Measurements from ENCODE around the gene NAA16. TPM values are rescaled to one million over a fixed set of nuclear protein-coding genes. Genes with fewer than 3 reads are reported as not detected.

NAA16 gene
- total and polyA plus RNA-seq, 2 experiments from 2014 or later = 10.7 to 16.2 TPM

DNA sequence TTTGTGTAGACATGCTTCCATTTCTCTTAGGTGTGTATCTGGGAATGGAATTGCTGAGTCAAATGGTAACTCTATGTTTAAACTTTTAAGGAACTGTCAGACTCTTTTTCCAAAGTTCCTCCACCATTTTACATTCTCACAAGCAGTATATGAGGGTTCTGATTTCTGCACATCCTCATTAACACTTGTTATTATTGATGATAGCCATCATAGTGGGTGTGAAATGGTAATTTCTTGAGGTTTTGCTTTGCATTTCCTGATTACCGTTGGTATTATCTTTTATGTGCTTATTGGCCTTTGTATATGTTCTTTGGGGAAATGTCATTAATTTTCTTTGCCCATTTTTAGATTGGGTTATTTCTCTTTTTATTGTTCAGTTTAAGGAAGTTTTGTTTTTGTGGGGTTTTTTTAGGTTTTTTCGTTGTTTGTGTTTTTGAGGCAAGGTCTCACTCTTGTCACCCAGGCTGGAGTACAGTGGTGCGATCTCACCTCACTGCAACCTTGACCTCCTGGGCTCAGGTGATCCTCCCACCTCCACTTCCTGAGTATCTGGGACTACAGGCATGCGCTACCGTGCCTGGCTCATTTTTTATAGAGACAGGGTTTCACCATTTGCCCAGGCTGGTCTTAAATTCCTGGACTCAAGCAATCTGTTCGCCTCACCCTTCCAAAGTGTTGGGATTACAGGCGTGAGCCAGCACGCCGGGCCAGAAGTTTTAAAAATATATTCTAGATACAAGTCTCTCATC is 34.3 kb downstream of the NAA16 start:
- no peaks in the 10 kb centered on the region for H4K20me1 ChIP-seq (ENCODE audit: insufficient read depth, poor library complexity, severe bottlenecking)
- H3K9me3 ChIP-seq (ENCODE audit: low read depth) = no peaks in the 10 kb centered on the region
- H2AFZ ChIP-seq = no peak overlapping the region
- H3K4me3 ChIP-seq = no peak overlapping the region
- H3K27ac ChIP-seq = no peak overlapping the region
- H3K4me2 ChIP-seq = no peak overlapping the region
- WGBS (ENCODE audit: low lambda C conversion rate, missing lambda C conversion rate) = 97% methylated on average over 9 of the region's 9 CpGs
- peaks cover 23% of the 10 kb centered on the region for H3K79me2 ChIP-seq
- H3K9me2 ChIP-seq (replicated peaks; ENCODE audit: insufficient read depth) = no peaks in the 10 kb centered on the region
- no peaks in the 10 kb centered on the region for H3K36me3 ChIP-seq (replicated peaks; ENCODE audit: insufficient read depth, low read depth)
- no peaks in the 10 kb centered on the region for H3K27me3 ChIP-seq
- H3K4me1 ChIP-seq (ENCODE audit: insufficient read depth) = no peaks in the 10 kb centered on the region
- DNase-seq (ENCODE audit: low spot score) = no peak
- no peak for TF ChIP-seq EZH2phosphoT487 (IDR thresholded peaks at IDR 0.05; ENCODE audit: low read depth, severe bottlenecking, unreplicated experiment)
- TF ChIP-seq, protein P1, sequence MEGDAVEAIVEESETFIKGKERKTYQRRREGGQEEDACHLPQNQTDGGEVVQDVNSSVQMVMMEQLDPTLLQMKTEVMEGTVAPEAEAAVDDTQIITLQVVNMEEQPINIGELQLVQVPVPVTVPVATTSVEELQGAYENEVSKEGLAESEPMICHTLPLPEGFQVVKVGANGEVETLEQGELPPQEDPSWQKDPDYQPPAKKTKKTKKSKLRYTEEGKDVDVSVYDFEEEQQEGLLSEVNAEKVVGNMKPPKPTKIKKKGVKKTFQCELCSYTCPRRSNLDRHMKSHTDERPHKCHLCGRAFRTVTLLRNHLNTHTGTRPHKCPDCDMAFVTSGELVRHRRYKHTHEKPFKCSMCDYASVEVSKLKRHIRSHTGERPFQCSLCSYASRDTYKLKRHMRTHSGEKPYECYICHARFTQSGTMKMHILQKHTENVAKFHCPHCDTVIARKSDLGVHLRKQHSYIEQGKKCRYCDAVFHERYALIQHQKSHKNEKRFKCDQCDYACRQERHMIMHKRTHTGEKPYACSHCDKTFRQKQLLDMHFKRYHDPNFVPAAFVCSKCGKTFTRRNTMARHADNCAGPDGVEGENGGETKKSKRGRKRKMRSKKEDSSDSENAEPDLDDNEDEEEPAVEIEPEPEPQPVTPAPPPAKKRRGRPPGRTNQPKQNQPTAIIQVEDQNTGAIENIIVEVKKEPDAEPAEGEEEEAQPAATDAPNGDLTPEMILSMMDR (IDR thresholded peaks at IDR 0.05; ENCODE audit: poor library complexity) = no peak
- no peak for TF ChIP-seq EZH2 (IDR thresholded peaks at IDR 0.05; ENCODE audit: borderline replicate concordance)

DNA sequence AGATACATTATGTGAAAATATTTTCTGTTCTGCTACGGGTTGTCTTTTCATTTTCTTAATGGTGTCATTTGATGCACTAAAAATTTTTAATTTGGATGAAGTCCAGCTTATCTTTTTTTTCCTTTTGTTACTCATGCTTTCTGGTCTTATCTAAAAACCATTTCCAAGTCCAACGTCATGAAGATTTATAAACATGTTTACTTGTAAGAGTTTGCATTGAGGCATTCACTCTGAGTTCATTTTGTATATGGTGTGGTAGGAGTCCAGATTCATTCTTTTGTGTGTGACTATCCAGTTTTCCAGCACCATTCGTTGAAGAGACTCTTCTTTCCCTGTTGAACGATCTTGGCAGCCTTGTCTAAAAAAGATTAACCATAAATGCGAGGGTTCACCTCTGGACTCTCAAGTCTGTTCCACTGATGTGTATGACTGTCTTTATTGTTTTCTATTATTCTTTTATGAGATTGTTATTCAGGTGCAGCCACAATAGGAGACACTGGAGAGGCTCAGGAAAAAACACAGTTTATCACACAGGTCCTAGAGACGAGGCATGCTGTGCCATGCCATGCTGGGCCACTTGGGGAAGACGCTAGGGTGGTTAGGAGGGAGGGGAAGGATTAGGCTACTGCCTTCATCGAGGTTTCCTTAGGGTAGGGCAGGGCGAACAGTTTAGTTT is 35.0 kb downstream of the NAA16 start:
- H3K27ac ChIP-seq = no peak overlapping the region
- H3K27me3 ChIP-seq = no peaks in the 10 kb centered on the region
- no peak for TF ChIP-seq EZH2phosphoT487 (IDR thresholded peaks at IDR 0.05; ENCODE audit: low read depth, severe bottlenecking, unreplicated experiment)
- H3K9me3 ChIP-seq (ENCODE audit: low read depth) = no peaks in the 10 kb centered on the region
- peaks cover 23% of the 10 kb centered on the region for H3K79me2 ChIP-seq
- WGBS (ENCODE audit: low lambda C conversion rate, missing lambda C conversion rate) = 91% methylated on average over 9 of the region's 9 CpGs
- no peak overlapping the region for H2AFZ ChIP-seq
- no peak overlapping the region for H3K4me2 ChIP-seq
- no peak for DNase-seq (ENCODE audit: low spot score)
- H3K9me2 ChIP-seq (replicated peaks; ENCODE audit: insufficient read depth) = no peaks in the 10 kb centered on the region
- no peaks in the 10 kb centered on the region for H3K36me3 ChIP-seq (replicated peaks; ENCODE audit: insufficient read depth, low read depth)
- no peaks in the 10 kb centered on the region for H3K4me1 ChIP-seq (ENCODE audit: insufficient read depth)
- no peaks in the 10 kb centered on the region for H4K20me1 ChIP-seq (ENCODE audit: insufficient read depth, poor library complexity, severe bottlenecking)
- no peak overlapping the region for H3K4me3 ChIP-seq

DNA sequence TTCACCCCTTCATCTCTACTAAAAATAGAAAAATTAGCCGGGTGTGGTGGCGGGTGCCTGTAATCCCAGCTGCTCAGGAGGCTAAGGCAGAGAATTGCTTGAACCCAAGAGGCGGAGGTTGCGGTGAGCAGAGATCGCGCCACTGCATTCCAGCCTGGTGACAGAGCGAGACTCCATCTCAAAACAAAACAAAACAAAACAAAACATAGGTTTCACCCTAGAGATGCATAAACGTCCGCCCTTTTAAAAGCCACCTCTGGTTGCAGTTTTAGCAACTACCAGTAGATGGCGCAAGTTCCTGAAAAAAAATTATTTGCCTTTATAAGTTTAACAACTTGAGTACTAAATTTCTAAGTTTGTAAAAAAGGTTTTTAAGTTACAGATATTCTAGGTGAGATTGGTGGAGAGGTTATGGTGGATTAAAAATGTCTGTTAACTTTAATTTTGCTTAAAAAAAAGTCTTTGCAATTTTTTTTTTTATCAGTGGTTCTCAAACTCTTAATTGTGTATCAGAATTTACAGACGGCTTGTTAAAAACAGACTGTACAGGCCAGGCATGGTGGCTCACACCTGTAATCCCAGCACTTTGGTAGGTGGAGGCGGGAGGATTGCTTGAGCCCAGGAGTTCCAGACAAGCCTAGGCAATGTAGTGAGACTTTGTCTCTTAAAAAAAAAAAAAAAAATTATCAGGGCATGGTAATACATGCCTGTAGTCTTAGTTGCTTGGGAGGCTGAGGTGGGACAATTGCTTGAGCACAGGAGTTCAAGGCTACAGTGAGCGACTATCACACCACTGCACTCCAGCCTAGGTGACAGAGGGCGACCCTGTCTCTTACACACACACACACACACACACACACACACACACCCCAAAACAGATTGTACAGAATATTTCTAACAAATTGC is 42.1 kb downstream of the NAA16 start:
- Histone ChIP-seq H3K4me2 (no peak overlapping the region), H3K9me3 (ENCODE audit: low read depth) (no peaks in the 10 kb centered on the region), H3K4me1 (ENCODE audit: insufficient read depth) (no peaks in the 10 kb centered on the region), H3K27ac (no peak overlapping the region), H2AFZ (no peak overlapping the region), H3K36me3 (replicated peaks; ENCODE audit: insufficient read depth, low read depth) (no peaks in the 10 kb centered on the region), H4K20me1 (ENCODE audit: insufficient read depth, poor library complexity, severe bottlenecking) (no peaks in the 10 kb centered on the region), H3K9me2 (replicated peaks; ENCODE audit: insufficient read depth) (no peaks in the 10 kb centered on the region), H3K4me3 (no peak overlapping the region), H3K79me2 (peaks cover 15% of the 10 kb centered on the region), H3K27me3 (no peaks in the 10 kb centered on the region)
- 55% methylated on average over 14 of the region's 14 CpGs for WGBS (ENCODE audit: low lambda C conversion rate, missing lambda C conversion rate)
- peak; percentile 51 for DNase-seq (ENCODE audit: low spot score)
- no peak for TF ChIP-seq EZH2 (IDR thresholded peaks at IDR 0.05; ENCODE audit: borderline replicate concordance)
- TF ChIP-seq EZH2phosphoT487 (IDR thresholded peaks at IDR 0.05; ENCODE audit: low read depth, severe bottlenecking, unreplicated experiment) = no peak
- TF ChIP-seq, protein P1 (IDR thresholded peaks at IDR 0.05; ENCODE audit: poor library complexity) = peak; percentile 81
